Hippocampal formation (tissue), 2 donors: ENCODE results near the gene CHN1.

ENCODE experiments used
- DNase-seq, 2 donors: peaks; one replicate each; lab custom pipeline; 2025; lab: John Stamatoyannopoulos, UW

Gene CHN1

DNA sequence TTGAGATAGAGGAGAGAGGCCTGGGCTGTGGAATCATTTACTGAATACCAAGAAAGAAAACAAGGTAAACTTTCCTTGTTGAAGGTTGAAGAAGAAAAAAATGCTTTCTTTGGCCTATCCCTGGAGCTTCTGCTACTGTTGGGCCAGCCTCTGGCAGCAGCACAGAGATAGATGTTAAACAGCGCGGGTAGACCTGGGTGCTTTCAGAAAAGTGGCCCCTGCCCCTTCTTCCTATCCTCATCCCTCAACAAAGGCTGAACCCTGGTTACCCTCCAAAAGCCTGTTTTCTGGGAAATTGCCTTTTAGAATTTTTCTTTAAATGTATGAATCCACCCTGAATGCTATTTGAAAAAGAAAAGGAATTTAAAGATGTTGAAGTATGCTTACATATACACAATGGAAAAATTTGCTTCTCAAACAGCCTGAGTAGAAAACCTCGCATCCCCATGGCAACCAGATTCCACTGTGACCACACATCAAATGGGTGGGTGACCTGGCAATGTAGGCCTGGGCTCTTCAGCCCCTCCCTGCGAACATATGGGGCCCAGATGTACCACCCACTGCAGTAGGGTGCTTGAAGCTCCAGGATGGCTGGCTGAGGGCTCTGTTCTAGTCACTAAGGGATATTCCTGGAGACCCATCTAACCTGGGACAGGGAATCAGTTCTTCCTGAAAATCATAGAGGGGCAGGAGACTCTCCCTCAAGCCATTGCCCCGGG lies 217.5 kb downstream of the CHN1 start:
- peak in 1 of 2 donors; percentile 46 for DNase-seq

GRCh38 chr2:174786066-174786725 lies 219.0 kb downstream of the CHN1 start:
- DNase-seq: no peak

DNA sequence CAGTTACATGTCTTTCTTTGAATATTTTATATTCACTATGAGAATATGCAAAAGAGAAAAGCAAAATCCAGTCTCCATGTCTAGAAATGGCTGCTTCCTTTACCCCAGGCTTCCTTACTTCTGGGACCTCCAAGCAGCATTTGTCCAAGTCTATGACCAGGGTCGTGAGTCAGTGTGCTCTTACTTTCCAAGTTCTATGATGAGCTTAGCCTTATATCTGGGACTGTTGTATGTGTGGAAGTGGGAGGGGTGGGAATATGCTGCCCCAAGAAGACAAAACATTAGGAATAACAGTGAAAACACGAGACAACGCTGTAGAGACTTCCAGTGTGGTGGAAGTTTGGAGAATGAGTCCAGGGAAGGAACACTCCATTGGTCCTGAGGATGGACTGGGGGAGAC lies 219.7 kb downstream of the CHN1 start:
- DNase-seq: no peak

DNA sequence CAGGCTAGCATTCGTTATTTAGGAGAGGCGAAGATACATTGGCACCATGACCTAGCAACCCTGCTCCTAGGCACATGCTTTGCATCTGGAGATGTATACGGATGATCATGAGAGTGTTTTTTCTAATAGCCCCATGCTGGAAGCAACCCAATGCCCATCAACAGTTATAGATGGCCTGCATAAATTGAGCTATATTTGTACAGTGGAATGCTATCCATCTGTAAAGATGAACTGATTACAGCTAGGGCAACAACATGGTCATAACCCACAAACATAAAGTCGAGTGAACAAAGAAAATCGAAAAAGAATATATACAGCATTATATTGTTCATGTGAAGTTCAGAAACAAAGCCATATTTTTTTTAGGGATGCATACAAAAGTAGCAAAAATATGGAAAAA lies 220.3 kb downstream of the CHN1 start:
- no peak for DNase-seq

DNA sequence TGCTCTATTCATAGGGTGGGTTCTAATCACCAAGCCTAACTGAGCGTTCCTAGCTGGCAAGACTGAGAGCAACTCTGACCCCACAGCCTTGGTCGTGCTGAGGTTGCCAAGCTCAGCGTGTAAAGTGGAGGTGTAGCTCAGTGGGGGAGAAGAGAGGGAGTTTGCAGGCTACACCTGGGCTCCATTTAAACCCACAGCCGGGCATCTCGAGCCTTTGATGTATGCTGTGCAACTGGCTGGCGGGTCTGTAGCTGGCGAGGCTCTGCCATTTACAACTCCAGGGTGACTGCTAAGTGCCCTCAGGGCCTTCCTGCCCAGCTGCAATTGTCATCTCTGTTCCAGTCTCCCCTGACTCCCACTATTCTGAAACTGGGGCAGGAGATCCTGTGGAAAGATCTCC lies 220.9 kb downstream of the CHN1 start:
- no peak for DNase-seq

DNA sequence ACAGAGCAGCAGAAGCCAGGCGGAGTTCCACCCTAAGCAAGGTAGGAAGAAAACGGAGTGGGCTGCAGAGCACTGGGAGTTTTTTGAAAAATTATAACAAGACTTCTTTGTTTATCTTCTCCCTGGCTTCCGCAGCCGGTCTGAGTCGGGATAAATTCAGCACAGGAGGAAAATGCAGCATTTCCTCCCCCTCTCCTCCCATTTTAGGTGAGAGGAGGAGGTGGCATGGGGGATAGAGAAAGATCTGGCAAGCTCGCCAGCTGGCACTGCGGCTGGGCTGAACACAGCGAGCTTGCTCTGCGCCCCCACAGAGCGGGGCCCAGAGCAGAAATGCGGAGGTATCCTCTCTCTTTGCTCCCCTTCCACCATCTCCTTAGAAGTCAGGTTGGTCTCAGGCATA lies 223.2 kb downstream of the CHN1 start:
- peak in 1 of 2 donors; percentile 35 for DNase-seq

DNA sequence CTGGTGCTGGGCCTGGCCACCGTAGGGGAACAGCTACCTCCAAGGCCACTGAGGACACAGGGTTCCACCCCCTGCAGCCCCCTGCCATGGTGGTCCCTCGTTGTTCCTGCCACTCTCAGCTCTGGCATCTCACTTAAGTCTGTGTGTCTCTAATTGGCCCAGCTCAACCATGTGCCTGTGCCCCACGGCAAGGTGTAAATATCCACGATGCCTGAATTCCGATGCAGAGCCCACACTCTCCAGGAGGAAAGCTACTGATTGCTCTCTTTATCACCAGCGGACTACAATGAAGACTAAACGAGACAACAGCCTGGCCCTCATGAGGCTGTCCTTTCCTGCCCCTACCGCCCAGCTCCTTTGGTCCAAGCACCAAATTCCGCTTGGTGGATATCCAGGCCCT lies 223.9 kb downstream of the CHN1 start:
- no peak for DNase-seq

DNA sequence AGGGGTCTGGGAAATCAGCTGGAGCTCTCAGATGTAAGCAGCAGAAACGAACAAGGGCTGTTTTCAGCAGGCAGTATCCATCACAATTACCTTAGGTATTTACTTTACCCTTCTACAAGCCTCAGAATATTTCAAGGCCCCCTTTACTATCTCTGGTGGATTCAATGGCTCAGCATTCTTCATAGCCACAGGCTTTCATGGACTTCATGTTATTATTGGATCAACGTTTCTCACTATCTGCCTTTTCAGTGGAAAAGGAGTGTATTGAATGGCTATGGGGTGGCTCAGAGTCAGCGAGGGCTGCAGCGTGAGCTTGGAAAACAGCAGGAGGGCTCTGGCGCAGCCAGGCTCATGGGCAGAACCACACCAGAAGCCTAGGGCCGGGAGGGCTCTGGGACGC lies 224.3 kb downstream of the CHN1 start:
- no peak for DNase-seq

DNA sequence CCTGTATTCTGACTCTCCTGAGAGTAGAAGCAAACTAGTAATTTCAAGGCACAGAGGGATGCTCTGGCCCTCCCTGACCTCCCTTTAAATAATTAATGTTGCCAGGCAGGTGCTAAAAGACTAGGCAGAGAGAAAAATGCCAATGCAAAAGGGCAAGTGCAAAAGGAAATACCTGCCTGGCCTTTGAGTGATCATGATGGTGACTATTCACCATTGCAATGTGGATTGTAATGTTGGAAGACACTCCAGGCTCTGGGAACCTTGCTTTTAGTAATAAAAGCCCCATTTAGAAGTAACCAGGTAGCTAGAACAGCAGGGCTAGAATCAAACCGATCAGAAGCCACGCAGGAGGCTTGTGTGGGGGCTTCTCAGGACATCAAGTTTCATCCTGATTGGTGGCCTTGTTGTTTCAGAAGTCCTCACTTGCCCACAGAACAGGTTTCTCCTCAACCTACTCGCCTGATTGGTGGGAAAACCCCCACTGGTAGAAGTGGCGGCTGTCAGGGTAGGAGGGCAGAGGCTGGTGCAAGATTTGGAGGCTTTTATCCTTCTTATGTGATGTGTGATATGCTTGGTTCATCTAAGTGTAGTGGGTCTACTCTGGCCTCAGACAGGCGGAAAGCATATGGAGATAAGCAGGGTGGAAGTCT lies 224.9 kb downstream of the CHN1 start:
- no peak for DNase-seq

DNA sequence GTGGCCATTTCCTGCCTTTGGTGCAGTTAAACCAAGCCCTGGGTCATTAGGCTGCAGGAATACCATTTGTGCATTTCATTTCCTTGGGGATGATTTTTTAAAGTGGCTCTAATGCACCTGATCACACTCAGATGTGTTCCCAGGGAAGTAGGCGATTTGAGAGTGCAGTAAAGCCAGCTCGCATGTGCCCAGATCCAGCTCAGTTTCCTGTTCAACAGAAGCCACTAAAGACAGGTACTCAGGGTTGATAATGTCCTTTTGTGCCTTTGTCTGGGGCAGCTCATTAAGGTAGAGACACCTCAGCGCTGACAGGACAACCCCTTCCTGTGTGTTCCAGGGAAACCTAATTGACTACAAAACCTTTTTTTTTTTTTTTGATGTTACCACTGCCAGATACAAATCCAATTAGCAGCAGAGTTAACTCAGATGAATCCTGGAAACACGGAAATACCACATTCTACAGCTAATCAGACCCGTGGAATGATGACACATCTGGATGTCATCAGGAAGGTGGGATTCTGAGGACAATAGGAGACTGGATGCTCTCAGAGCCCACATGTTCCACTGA lies 225.7 kb downstream of the CHN1 start:
- DNase-seq: no peak

- no peak for DNase-seq
Observed at GRCh38 chr2:174778085-174778981, 226.8 kb downstream of the CHN1 start.

DNA sequence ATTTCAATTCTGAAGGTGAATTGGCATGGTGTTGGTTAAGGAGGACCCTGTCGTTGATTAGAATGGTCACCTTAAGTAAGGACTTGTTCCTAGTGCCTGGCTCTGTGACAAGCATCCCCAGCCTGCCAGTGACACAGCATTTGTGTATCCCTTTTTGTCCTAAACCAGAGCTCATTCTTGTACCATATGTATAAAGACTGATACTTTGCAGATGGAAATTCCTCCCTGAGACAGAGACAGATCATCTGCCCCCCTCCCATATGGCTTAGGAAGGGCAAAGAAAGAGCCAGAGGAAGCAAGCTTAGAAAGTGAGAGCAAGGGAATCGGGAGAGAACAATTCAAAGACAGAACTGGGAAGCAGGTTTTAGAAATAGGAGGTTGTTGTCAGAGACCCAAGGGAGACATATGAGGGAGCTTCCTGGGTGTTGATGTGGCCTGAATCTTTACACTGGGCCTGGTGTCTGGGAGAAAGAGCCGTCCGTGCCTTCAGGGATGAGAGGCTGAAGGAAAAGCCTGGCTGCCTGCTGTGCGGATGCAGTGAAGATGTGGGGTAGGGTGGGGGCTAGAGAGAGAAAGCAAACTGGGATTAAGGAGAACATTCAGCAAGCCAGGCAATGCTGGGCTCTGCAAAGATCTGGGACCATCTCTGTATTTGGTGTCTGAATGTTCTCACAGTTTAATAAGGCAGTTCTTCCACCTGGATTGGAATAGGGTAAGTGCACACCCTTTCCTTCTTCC lies 227.7 kb downstream of the CHN1 start:
- peak in 1 of 2 donors; percentile 42 for DNase-seq

GRCh38 chr2:174776675-174777074 lies 228.5 kb downstream of the CHN1 start:
- DNase-seq: no peak

GRCh38 chr2:174776223-174776622 lies 229.0 kb downstream of the CHN1 start:
- no peak for DNase-seq

GRCh38 chr2:174775571-174775980 lies 229.6 kb downstream of the CHN1 start:
- no peak for DNase-seq

DNA sequence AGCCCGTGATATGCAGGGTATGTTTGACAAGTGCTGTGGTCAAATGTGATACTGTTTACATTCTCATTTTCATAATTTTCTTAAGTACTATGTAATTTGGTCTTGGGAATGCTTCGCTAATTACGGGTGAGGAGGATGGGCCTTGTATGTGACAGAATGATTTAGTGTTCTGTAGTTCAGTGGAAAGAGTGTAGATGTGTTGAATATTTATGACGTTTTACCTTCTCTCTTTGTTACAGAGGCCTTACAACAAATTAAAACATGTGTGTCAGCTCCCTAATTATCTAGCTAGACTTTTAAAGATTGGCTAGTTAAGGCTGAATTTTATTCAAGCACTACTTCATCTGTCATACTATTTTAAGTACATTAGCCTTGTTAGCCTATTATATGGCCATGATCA lies 230.3 kb downstream of the CHN1 start:
- no peak for DNase-seq

DNA sequence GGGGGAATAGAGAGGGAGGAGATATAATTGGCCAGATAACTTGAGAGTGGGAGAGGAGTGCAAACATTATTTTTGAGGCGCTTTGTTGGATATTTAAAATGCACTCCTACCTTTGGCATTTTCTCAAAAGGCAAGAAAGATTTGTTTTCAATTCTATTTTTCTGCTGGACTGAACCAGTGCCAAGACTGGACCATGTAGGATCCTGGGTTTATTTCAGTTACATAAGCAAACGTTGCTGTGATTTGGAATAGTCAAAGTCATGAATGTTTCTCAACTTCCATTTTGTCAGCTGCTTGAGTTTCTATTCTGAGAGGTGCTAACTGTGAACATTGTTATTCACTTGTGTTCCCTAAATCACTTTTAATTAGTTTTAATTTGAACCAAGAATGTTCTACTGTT lies 232.0 kb downstream of the CHN1 start:
- DNase-seq: no peak

- no peak for DNase-seq
Observed at GRCh38 chr2:174772472-174772801, 232.7 kb downstream of the CHN1 start.

- peak; percentile 69 to 72 for DNase-seq
Observed at GRCh38 chr2:174771631-174772471, 233.3 kb downstream of the CHN1 start.

DNA sequence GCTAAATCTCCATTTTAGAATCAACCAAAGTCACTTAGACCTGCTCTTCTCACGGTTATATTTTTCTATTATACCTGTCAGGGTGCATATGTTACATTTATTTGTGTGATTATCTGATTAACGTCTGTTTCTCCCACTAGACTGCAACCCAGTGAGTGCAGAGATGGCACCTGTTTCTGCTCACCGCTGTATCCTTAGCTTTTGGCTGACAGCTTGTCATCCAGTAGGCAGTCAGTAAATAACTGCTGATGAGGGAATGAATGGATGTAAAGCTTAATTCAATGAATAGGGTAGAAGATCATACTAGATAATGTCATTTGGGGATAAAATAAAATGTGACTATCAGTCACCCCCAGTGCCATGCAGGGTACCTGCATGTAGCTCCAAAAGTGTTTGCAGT lies 234.0 kb downstream of the CHN1 start:
- DNase-seq: no peak
